ENCODE data around the gene COL19A1.
"Not testable (repeated sequence)": the region's sequence is repeated elsewhere in the genome, so short reads cannot be mapped to it uniquely, and the experiment has no call there.

The COL19A1 gene

GRCh38 chr6:69953491-69953890, 87.1 kb downstream of the COL19A1 start:
- in situ Hi-C loops (cut with HindIII; ENCODE audit: low sequenced_read_pairs): no loop called here

- in situ Hi-C loops (cut with HindIII; ENCODE audit: low sequenced_read_pairs): no loop called here
These were observed 88.4 kb downstream of the COL19A1 start for GRCh38 chr6:69954733-69955132.

- in situ Hi-C loops (cut with HindIII; ENCODE audit: low sequenced_read_pairs): no loop called here
These were observed 91.7 kb downstream of the COL19A1 start for GRCh38 chr6:69957985-69958559.

- in situ Hi-C loops (cut with HindIII; ENCODE audit: low sequenced_read_pairs): no loop called here
These were observed 92.6 kb downstream of the COL19A1 start for GRCh38 chr6:69958978-69959377.

GRCh38 chr6:69965974-69966373, 99.6 kb downstream of the COL19A1 start:
- in situ Hi-C loops (cut with HindIII; ENCODE audit: low sequenced_read_pairs): not testable (repeated sequence)

GRCh38 chr6:69973138-69973537, 106.8 kb downstream of the COL19A1 start:
- in situ Hi-C loops (cut with HindIII; ENCODE audit: low sequenced_read_pairs): no loop called here

GRCh38 chr6:69973763-69974162, 107.4 kb downstream of the COL19A1 start:
- in situ Hi-C loops (cut with HindIII; ENCODE audit: low sequenced_read_pairs): no loop called here

- in situ Hi-C loops (cut with HindIII; ENCODE audit: low sequenced_read_pairs): no loop called here
These were observed 107.8 kb downstream of the COL19A1 start for GRCh38 chr6:69974193-69974592.

- in situ Hi-C loops (cut with HindIII; ENCODE audit: low sequenced_read_pairs): no loop called here
These were observed 110.3 kb downstream of the COL19A1 start for GRCh38 chr6:69976591-69977090.

- in situ Hi-C loops (cut with HindIII; ENCODE audit: low sequenced_read_pairs): no loop called here
These were observed 114.3 kb downstream of the COL19A1 start for GRCh38 chr6:69980624-69981023.

GRCh38 chr6:69984506-69984905, 118.2 kb downstream of the COL19A1 start:
- in situ Hi-C loops (cut with HindIII; ENCODE audit: low sequenced_read_pairs): no loop called here

GRCh38 chr6:69985180-69985579, 118.8 kb downstream of the COL19A1 start:
- in situ Hi-C loops (cut with HindIII; ENCODE audit: low sequenced_read_pairs): no loop called here

- in situ Hi-C loops (cut with HindIII; ENCODE audit: low sequenced_read_pairs): no loop called here
These were observed 121.2 kb downstream of the COL19A1 start for GRCh38 chr6:69987550-69987949.

GRCh38 chr6:69988458-69989126, 122.2 kb downstream of the COL19A1 start:
- in situ Hi-C loops (cut with HindIII; ENCODE audit: low sequenced_read_pairs): no loop called here

GRCh38 chr6:69994251-69994650, 127.9 kb downstream of the COL19A1 start:
- in situ Hi-C loops (cut with HindIII; ENCODE audit: low sequenced_read_pairs): no loop called here

GRCh38 chr6:70008189-70008588, 141.8 kb downstream of the COL19A1 start:
- in situ Hi-C loops (cut with HindIII; ENCODE audit: low sequenced_read_pairs): no loop called here

GRCh38 chr6:70010339-70010738, 144.0 kb downstream of the COL19A1 start:
- in situ Hi-C loops (cut with HindIII; ENCODE audit: low sequenced_read_pairs): not testable (repeated sequence)

GRCh38 chr6:70023201-70023600, 156.8 kb downstream of the COL19A1 start:
- in situ Hi-C loops (cut with HindIII; ENCODE audit: low sequenced_read_pairs): not testable (repeated sequence)

- in situ Hi-C loops (cut with HindIII; ENCODE audit: low sequenced_read_pairs): no loop called here
These were observed 161.9 kb downstream of the COL19A1 start for GRCh38 chr6:70028246-70028645.

GRCh38 chr6:70028926-70029325, 162.6 kb downstream of the COL19A1 start:
- in situ Hi-C loops (cut with HindIII; ENCODE audit: low sequenced_read_pairs): no loop called here

- in situ Hi-C loops (cut with HindIII; ENCODE audit: low sequenced_read_pairs): no loop called here
These were observed 167.4 kb downstream of the COL19A1 start for GRCh38 chr6:70033781-70034180.

GRCh38 chr6:70037445-70037844, 171.1 kb downstream of the COL19A1 start:
- in situ Hi-C loops (cut with HindIII; ENCODE audit: low sequenced_read_pairs): no loop called here

GRCh38 chr6:70040766-70041165, 174.4 kb downstream of the COL19A1 start:
- in situ Hi-C loops (cut with HindIII; ENCODE audit: low sequenced_read_pairs): no loop called here
